NCI-H524 treated with DMSO at 0.1 percent for 48 hours (cell line): ENCODE results near the gene DNASE2.
"Not testable (repeated sequence)": the region's sequence is repeated elsewhere in the genome, so short reads cannot be mapped to it uniquely, and the experiment has no call there.

Source experiments
- DNase-seq: peaks from one replicate; lab custom pipeline; 2025; lab: John Stamatoyannopoulos, UW

Gene DNASE2

DNA sequence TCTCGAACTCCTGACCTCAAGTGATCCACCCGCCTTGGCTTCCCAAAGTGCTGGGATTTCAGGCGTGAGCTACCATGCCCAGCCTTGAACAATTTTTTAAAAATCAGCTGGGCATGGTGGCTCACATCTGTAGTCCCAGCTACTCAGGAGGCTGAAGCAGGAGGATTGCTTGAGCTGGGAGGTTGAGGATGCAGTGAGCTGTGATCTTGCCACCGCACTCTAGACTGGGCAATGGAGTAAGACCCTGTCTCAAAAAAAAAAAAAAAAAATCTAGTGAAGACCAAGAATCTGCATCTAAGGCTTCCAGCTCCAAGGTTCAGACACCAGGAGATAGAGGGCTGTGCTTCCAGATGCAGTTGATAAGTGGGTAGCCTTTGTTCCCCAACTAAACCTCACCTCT is 17.1 kb downstream of the DNASE2 start:
- DNase-seq = no peak

DNA sequence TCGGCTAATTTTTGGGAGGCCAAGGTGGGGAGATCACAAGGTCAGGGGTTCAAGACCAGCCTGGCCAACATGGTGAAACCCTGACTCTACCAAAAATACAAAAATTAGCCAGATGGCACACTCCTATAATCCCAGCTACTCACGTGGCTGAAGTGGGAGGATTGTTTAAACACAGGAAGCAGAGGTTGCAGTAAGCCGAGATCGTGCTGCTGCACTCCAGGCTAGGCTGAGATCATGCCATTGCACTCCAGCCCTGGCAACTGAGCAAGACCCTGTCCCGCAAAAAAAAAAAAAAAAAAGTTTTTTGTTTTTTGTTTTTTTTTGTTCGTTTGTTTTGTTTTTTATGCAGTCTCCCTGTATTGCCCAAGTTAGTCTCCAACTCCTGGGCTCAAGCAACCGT is 21.7 kb downstream of the DNASE2 start:
- peak; percentile 47 for DNase-seq

DNA sequence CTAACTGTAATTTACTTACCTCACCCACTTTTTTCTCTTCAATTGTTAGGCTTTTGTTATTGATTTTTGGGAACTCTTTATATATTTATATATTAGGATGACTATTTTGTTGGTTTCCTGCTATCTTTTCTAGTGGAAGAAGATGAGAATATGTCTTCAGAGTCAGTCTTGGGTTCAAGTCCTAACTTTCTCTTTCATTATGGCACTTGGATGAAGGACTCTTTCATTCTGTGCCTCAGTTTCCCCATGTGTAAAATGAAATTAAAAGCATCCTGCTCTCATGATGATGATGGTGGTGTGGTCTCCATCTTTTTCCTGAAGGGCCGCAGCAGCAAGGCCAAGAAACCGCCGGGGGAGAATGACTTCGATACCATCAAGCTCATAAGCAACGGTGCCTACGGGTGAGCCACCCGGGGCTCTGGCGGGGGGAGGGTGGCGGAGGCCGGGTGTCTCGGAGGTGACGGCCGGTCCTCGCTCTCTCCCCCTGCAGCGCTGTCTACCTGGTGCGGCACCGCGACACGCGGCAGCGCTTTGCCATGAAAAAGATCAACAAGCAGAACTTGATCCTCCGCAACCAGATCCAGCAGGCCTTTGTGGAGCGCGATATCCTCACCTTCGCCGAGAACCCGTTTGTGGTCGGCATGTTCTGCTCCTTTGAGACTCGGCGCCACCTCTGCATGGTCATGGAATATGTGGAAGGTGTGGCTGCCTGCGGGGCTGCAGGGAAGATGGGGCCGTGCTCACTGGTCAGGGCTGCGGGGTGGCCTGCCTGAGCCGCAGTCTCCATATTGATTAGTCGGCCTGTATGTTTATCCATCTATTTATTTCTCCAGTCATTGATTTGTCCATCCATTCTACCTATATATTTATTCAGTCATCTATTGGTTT is 23.0 kb downstream of the DNASE2 start:
- DNase-seq = no peak

DNA sequence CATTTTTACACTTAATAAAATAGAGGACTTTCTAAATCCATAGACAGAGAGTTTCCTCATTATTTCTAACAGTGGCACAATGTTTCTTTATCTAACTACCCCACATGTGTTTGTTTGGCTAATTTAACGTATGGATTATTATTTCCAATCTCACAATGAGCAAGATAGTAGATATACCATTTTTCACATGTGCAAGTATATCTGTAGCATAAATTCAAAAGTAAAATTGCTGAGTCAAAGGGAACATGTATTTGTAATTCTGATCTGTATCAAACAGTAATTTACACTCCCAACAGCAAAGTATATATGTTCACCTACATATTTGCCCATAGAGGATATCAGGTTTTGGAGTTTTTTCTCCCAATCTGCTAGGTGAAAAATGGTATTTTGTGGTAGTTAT is 24.6 kb downstream of the DNASE2 start:
- DNase-seq = no peak

DNA sequence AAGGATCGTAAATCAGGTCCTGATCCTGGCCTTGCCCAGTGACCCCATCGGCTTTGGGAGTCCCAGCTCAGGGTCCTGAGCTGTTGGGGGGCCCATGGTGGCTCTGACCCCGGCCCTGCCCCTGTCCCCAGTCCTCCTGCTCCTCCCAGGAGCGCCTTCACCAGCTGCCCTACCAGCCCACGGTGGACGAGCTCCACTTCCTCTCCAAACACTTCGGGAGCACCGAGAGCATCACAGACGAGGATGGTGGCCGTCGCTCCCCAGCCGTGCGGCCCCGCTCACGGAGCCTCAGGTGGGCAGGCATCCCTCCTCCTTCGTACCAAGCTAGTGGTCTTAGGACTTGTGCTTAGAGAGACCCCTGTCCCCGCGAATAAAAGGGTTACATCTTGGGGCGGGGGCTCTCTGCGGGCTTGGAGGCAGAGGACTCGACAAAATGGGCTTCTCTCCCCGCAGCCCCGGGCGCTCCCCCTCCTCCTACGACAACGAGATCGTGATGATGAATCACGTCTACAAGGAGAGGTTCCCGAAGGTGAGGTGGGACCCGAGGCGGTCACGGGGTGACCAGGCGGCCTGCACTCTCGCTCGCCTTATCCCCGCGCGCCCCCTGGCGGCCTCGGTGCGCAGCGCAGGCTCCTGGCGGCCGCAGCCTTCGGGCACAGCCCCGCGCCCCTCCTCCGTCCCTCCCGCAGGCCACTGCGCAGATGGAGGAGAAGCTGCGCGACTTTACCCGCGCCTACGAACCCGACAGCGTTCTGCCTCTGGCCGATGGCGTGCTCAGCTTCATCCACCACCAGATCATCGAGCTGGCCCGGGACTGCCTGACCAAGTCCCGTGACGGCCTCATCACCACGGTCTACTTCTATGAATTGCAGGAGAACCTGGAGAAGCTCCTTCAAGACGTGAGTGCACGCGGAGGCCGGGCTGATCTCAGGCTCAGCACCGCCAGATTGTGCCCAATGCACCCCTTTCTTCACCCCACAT is 33.8 kb downstream of the DNASE2 start:
- peak; percentile 15 for DNase-seq

DNA sequence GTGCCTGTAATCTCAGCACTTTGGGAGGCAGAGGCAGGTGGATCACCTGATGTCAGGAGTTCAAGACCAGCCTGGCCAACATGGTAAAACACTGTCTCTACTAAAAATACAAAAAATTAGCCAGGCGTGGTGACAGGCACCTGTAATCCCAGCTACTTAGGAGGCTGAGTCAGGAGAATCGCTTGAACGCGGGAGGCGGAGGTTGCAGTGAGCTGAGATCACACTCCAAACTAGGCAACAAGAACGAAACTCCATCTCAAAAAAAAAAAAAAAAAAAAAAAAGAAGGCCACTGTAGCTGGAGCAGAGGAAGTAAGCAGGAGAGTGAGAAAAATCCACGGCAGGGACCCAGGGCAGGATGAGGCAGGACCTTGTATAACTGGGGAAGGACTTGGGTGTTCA is 34.6 kb downstream of the DNASE2 start:
- not testable (repeated sequence) for DNase-seq

DNA sequence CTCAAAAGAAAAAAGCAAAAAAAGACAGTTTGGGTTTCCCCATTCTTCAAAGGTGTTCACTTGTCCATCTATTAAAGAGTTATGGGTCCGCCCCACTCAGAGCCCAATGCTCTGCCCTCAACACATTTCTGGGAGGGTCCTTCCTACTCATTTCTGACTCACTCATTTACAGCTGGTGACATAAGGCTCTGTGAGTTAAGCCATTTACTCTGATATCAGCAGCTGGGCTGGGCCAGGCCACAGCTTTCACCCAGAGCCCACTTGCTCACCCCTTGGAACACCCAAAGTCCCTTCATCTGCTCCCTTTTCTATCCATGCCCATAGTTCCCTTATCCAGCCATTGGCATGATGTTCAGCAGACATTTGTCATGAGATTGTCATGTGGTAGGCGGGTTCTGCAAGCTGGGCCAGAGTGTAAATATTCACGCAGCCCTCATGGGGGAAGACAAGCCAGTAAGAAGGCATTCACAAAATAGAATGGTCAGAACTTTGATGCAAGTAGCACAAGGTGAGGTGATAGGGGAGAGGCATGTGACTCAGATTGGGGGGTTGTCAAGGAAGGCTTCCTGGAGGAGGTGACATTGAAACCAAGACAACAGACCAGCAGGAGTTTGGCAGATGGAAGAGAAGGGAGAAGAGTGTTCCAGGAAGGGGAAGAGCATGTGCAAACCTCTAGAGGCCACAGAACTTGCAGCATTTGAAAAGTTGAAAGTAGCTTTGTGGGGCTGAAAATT is 37.1 kb downstream of the DNASE2 start:
- DNase-seq = no peak

DNA sequence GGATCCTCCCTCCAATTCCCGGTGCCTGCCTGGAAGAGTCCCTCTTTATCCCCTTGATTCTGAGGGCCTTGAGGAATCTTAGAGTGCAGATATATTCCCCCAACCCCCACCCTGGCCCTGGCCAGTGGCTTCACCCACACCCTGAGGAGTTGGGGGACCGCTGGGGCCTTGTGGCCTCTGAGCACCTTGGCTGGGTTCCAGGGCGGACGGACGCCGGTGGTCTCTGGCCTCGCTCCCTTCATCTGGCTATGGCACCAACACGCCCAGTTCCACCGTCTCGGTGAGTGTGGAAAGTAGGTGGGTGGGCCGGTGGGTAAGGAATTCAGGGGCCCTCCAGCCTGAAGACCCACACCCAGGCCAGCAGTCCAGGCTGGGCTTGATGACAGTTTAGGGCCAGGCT is 37.9 kb downstream of the DNASE2 start:
- no peak for DNase-seq

DNA sequence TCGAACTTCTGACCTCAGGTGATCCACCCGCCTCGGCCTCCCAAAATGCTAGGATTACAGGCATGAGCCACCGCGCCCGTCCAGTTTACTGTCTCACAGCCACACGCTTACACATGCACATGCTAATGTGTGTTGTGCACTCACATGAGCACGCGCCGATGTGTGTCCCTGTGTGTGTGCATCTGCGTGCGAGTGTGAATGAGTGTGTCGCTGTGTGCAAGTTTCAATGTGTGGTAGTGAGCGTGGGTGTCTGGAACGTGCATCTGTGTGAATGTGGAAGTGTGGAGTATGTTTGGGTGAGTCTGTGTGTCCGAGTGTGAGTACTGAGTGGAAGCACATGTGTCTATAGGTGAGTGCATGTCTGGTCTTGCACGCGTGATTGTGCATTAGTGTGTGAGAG is 38.7 kb downstream of the DNASE2 start:
- no peak for DNase-seq

DNA sequence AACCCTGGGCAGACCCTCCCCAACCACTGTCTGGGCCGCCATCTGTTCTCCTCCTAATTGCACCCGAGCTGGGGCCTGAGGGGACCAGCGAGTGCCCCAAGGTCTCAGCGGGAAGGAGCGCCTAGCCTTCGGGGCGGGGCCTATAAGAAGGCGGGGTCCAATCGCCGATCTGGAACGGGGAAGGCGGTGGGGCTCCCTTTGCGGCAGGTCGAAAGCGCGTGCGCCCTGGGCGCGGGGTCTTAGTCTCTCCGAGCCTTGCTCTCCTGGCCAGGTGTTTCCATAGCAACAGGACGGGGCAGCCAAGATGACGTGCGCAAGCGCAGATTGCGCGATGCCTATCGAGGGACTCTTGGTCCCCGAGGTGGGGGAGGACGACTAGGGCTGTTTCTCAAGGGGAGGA is 40.2 kb downstream of the DNASE2 start:
- peak; percentile 80 for DNase-seq

DNA sequence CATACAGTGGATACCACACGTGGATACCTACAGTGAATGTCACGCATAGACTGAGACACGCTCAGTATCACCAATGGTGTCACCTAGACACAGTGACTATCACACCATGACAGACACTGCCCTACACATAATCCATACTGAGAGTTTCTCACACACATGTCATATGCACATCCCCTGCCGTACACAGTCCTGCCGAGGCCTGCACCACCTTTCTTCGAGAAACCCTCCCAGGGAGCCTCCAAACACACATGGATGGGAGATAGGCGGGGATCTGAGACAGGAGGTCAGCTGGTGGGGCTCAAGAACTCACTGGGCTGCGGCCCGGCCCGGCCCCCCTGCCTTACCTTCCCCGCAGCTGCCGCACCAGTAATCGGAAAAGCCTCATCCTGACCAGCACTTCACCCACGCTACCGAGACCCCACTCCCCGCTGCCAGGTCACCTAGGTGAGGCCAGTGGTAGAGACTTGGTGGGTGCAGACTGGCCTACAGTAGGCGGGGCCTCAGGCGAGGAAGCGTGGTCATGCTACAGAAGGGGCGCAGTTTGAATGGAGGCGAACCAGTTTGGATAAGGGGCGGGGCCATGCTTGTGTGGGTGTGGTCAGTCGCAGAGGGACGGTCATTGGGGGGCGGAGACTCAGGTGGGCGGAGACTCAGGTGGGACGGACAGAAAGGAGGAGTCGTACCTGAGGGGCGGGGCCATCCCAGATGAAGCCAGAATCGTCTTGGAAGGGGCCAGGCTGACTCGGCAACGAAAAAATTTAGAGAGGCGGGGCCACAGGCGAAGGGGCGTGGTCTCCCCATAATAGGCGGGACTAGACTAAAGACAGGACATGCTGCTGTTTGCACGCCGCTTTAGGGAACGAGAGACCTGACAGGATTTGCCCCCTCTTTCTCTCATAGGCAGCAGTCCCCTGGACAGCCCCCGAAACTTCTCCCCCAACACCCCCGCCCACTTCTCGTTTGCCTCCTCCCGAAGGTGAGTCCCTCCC is 40.9 kb downstream of the DNASE2 start:
- no peak for DNase-seq

DNA sequence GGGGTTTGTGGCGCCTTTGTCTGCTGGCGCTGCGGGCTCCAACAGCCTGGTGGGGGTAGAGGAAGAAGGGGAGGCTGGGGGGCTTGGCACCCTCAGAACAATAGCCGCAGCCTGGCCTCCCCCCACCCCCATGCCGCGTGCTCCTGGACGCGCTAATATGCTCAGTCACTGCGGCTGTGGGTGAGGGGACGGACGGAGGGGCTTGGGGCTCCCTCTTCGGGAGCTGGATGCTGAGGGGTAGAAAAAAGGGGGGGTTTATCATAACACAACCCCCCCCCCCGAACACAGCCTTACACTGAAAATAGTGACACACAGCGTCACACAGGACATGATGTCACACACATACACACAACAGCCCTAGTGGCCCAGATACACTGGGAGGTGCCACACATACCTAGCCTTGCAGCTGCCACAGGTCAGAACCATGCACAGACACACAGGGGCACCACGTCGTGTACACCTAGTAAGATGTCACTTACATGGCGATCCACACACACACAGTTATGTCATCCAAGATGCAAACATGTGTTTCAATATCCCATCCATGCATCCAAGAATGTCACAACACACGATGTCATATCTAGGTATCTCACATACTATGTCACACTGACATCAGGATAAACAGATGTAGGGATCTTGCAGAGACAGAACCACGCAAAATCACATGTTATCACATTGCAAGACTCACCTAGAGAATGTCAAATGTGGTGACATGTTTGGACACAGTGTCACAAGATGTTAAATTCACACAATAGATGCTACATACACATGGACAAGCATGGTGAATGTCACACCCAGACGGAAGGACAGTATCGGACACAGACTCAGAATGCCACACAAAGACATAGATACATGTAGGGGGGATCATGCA is 42.1 kb downstream of the DNASE2 start:
- DNase-seq = no peak

DNA sequence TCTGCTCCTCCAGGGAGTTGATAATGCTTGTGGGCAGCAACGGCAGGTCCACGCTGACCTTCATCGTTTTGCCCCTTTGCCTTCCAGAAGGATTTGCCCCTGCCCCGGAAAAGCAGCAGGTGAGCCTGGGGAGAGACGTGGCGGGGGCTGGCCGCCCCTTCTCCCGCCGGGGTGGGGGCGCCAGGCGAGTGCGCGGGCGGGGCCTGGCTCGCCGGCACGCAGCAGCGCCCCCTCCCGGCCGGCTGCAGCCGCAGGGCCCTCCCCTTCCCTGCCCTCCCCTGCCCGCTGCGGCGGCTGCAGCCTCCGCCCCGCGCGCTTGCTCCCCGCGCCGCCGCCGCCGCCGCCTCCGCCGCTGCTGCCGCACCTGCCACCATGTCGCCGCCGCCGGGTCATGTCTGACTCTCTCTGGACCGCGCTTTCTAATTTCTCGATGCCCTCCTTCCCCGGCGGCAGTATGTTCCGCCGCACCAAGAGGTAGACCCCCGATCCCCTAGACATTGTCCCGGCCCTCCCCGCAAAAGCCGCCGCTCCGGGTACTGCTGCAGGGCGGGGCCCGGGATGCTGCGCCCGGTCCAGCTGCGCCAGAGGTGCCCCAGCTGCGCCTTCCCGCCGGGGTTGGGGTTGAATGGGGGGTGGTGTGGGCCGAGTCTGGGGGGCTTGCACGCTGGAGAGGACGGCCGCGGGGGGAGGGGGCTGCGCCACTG is 42.9 kb downstream of the DNASE2 start, which contains the start of gene MAST1:
Gene MAST1 (plus strand): TSS at position 334 of the 704 bp plus-strand sequence. CDS start 58 bp downstream, at position 392.
- DNase-seq = no peak

DNA sequence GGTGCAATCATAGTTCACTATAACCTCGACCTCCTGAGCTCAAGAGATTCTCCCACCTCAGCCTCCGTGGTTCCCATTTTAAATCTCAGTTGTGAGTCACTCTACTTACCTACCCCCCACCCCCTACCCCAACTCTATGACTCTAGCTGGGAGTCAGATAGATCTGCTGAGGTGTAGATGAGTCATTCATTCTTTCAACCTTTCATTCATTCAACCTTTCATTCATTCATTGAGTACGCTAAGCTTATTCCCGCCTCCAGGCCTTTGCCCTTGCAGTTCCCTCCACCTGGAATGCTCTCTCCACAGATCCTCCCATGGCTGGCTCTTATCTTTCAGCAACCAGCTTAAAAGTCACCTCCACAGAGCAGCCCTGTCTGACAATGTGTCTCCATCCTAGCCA is 44.0 kb downstream of the DNASE2 start:
- no peak for DNase-seq

DNA sequence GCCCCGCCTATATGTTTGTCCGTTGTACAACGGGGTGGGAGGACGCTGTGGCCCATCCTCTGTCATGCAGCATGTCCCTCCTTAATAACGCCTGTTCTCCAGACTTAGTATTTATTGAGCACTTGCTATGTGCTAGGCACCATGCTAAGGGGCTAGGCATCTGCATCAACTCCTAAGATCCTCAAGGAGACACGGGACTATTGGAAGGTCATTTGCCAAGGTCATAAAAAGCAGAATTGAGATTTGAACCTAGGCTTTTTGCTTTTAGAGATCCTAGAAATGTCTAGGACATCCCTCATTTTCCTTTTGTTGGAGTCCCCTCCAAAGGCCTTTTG is 44.8 kb downstream of the DNASE2 start:
- DNase-seq = no peak

DNA sequence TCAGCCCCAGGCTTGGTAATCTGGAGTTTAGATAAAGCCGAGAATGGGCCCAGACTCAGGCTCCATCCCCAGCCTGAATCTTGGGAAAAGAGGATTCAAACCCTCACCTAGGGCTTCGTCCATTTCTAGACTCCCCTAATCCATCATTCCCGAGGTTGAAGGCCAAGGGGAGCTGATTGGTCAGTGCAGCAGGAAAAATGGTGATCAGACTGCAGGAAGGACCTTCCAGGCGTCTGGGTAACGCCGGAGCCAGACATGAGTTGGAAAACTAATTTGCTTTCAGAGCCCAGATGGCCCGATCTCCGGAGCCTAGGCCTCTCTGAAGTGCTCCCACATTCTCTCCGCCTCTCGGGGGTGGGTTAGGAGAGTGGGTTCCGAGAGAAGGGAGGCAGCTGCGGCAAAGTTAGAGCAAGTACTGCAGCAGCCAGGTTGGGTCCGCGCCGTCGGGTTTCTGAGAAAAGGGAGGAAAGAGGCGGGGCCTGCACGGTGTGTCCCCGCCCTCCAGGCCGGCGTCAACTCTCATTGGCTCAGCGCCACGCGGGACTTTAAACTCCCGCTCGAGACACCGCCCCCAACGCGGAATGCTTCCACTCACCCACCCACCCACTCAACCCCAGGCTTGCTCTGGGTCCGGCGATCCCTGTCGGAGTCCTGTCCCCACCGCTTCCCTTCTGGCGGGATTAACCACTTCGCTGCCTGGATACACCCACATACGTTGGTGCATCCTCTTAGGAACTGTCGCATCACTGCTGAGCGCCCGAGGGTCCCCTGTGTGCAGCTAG is 46.1 kb downstream of the DNASE2 start:
- DNase-seq = peak; percentile 17

DNA sequence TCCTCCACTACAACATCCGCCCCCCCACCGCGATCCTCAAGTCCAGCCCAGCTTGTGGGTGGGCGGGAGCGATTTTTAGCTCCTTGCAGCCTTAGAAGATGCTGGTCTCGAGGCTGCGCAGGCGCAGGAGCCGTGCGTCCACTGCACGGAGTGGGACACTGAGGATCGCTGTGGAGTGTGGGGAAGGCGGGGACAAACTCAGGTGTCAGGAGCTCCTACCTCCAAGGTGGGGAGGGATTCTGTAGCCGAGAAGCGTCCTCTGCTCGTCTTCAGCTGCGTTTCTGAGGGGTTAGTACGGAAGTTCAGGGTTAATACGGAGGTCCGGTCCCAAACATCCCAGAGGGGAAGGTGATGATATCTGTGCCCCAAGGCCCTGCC is 46.7 kb downstream of the DNASE2 start, which contains the start of gene RTBDN:
Gene RTBDN (minus strand): TSS at position 14 of the 378 bp plus-strand sequence. CDS start 4,600 bp downstream, outside the sequence.
- DNase-seq = no peak
